ENCODE results near the gene MYCT1. TPM values are rescaled to one million over a fixed set of nuclear protein-coding genes. Genes with fewer than 3 reads are reported as not detected.

The MYCT1 gene
- total RNA-seq, 1 experiment from 2014 or later, result 0.17 TPM

- H3K9me3 ChIP-seq (ENCODE audit: control insufficient read depth, low read depth, low read length), result no peaks in the 10 kb centered on the region
- H2AK5ac ChIP-seq (ENCODE audit: insufficient read length, low read length), result no peak overlapping the region
- H4K8ac ChIP-seq (replicated peaks; ENCODE audit: insufficient read length, low read depth, low read length), result no peak overlapping the region
- H3K14ac ChIP-seq (ENCODE audit: insufficient read depth, low read length), result no peak overlapping the region
- Mint-ChIP-seq H3K9me3 (no peaks in the 10 kb centered on the region), H3K27ac (no peak overlapping the region; a peak in 1 of 7 replicates), H3K27me3 (ENCODE audit: low read depth) (no peaks in the 10 kb centered on the region), H3K4me3 (no peak overlapping the region), H3K4me1 (peaks cover 14 to 17% of the 10 kb centered on the region in 2 experiments), H3K36me3 (ENCODE audit: insufficient read depth in 1 of 3, low read depth in 3 of 3) (no peaks in the 10 kb centered on the region)
- H3K18ac ChIP-seq (ENCODE audit: insufficient read length, low read depth, low read length), result no peak overlapping the region
- H3K4me1 ChIP-seq (ENCODE audit: insufficient read depth, low read length), result no peaks in the 10 kb centered on the region
- no CpG with 5 or more reads among the region's 4 CpGs for WGBS (ENCODE audit: extremely low coverage, insufficient read length, low lambda C conversion rate)
- no peak overlapping the region for H2BK20ac ChIP-seq (ENCODE audit: low read depth, low read length, poor library complexity, severe bottlenecking)
- H3K27ac ChIP-seq (ENCODE audit: insufficient read length, low read depth, low read length), result no peak overlapping the region
- no peak overlapping the region for H3K4ac ChIP-seq (ENCODE audit: low read depth, low read length)
- no peak overlapping the region for H2BK12ac ChIP-seq (ENCODE audit: insufficient read length, low read depth, low read length)
- no peaks in the 10 kb centered on the region for H3K79me2 ChIP-seq (ENCODE audit: insufficient read depth, low read length)
- H4K5ac ChIP-seq (ENCODE audit: insufficient read length, low read depth, low read length), result no peak overlapping the region
- no peaks in the 10 kb centered on the region for H3K27me3 ChIP-seq (ENCODE audit: insufficient read depth, low read length)
- no peaks in the 10 kb centered on the region for H3K79me1 ChIP-seq (ENCODE audit: insufficient read depth, low read depth, low read length, poor library complexity, severe bottlenecking)
- no peak overlapping the region for H2AFZ ChIP-seq (ENCODE audit: low read length)
- no peak overlapping the region for H3K4me2 ChIP-seq (ENCODE audit: insufficient read depth, insufficient read length, low read length)
- H3T11ph ChIP-seq (ENCODE audit: low read length), result no peak overlapping the region
- no peak overlapping the region for H2BK120ac ChIP-seq (ENCODE audit: low read depth, low read length, poor library complexity, severe bottlenecking)
- H4K20me1 ChIP-seq (ENCODE audit: control insufficient read depth, insufficient read depth, insufficient read length), result no peaks in the 10 kb centered on the region
- no peak overlapping the region for H2BK15ac ChIP-seq (ENCODE audit: low read depth, low read length)
- no peak overlapping the region for H4K91ac ChIP-seq (ENCODE audit: insufficient read length, low read depth, low read length)
- H3K9ac ChIP-seq (ENCODE audit: extremely low read depth, insufficient read length, low read length), result no peak overlapping the region
- H3K23ac ChIP-seq (ENCODE audit: insufficient read length, low read depth, low read length), result no peak overlapping the region
- H3K56ac ChIP-seq (ENCODE audit: insufficient read length, low read depth, low read length), result no peak overlapping the region
- no peaks in the 10 kb centered on the region for H3K23me2 ChIP-seq (ENCODE audit: insufficient read length, low read depth, low read length, poor library complexity, severe bottlenecking)
- DNase-seq, result no peak
- no peak for TF ChIP-seq CTCF (conservative IDR thresholded peaks at IDR 0.05)
- H2BK5ac ChIP-seq (ENCODE audit: insufficient read length, low read length), result no peak overlapping the region
Measured at GRCh38 chr6:152745509-152746171, 47.9 kb downstream of the MYCT1 start.
